ENCODE data around the gene CYBC1.
A peak's percentile ranks its signal among the peaks of the same experiment; 100 is the strongest.

CYBC1 gene

DNA sequence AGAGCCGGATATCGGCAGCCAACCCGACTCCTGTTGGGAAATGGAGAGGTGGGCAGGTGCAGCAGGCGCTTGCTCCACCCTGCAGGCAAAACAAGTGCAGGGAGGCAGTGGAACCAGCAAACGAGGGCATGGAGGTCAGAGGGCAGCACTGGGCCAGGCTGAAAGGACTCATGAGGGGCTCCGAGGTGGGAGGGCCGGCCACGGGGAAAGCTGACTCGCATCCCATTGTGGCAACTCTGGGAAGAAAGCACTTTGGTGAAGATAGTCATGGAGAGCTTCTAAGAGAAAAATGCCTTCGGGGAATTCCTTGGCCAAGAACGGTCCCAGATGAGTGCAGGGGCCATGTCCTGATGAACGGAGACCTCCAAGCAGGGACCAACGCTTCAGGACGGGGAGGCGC lies 4.4 kb downstream of the CYBC1 start:
- no peak for DNase-seq

DNA sequence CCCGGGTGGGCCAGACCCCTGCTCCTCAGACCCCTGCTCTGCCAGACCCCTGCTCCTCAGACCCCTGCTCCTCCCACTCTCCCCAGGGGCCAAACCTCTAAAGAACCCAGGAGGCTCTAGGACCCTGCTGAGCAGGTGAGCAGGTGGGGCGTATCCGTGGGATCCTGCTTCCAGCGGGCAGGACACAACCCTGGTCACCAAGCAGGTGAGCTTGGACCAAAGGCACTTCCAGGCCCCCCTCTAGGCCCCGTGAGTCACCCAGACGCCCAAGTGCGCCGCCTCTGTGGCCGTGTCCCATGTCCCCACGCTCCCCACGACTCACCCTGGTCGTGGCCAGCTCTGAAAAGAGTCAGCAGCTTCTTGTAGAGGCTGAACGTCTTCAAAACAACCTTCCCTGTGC lies 5.0 kb downstream of the CYBC1 start:
- DNase-seq = no peak

DNA sequence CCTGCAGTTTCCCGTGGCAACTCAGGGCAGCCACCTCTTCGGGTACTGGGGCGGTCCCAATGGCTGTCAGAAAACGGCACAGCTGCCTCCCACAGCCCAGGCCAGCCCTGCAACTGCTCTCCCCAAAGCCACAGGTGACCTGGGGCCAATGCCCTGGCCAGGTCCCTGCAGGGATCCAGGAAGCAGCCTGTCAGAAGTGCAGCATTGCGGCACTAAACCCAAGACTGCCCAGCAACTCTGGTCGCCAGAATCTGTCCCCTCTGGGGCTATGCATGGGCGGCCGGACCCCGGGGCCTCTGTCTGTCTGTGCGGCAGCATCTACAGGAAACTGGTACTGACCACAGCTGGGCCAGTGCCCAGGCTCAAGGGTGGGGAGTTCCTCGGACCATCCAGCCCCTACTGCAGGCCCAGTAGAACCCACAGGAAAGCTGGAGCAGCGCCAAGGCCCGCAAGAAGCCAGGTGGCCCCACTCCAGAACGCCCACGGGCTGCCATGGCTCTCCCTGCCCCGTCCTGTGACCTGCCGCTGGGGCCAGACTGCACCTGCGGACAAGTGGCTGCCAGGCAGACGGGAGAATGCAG lies 5.5 kb downstream of the CYBC1 start:
- DNase-seq = no peak

DNA sequence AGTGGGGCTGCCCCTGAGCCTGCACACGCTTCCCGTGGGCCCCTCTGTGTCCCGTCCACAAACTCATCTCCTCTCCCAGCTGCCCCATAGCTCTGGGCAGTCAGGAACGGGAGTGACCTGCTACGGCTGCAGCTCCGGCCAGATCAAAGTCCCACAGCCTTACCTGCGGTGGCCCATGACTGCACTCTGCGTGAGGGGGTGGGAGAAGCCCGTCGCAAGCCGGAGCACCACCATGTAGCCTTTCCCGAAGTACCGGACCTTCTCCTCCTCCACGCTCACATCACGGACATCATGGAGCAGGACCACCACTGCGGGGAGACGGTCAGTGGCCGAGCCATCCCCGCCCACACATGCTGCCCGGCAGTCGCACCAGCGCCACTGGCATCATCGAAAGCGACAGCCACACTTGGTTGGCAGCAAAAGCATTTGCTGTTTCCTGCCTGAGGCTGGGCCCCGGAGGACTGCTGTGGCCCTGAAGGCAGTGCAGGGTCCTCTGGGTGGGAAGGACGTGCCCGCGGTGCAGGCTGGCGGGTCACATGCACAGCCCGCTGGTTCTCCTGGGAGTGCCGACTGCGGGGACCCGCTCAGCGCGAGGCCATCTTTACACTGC lies 6.2 kb downstream of the CYBC1 start:
- DNase-seq = no peak

DNA sequence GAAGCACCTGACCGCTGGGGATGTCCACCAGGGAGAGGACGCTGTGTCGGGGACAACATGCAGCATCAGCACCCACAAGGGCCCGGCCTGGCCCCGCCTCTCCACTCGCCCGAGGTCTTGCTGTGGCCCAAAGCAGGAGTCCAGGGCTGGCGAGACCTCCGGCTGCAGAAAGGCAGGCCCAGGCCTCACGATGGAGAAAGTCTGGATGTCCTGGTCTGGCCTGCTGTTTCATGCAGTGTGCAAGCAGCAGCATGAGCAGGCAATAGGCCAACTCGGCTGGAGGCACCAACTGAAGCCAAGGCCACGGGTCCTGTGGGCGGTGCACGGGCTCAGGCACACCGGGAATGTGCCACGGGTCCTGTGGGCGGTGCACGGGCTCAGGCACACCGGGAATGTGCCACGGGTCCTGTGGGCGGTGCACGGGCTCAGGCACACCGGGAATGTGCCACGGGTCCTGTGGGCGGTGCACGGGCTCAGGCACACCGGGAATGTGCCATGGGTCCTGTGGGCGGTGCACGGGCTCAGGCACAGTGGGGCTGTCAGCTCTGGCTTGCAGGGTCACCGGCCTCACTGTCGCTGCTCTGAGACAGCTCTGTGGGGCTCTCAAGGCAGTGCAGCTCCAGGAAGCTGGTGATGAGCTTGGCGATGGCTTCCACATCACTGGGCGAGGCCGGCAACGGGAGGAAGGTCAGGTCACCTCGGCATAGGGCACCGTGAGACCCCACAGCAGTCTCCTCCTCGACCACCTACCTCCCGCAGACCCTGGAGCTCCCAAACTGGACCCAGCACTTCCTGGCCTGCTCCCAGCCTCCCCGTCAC lies 6.9 kb downstream of the CYBC1 start:
- DNase-seq = no peak

DNA sequence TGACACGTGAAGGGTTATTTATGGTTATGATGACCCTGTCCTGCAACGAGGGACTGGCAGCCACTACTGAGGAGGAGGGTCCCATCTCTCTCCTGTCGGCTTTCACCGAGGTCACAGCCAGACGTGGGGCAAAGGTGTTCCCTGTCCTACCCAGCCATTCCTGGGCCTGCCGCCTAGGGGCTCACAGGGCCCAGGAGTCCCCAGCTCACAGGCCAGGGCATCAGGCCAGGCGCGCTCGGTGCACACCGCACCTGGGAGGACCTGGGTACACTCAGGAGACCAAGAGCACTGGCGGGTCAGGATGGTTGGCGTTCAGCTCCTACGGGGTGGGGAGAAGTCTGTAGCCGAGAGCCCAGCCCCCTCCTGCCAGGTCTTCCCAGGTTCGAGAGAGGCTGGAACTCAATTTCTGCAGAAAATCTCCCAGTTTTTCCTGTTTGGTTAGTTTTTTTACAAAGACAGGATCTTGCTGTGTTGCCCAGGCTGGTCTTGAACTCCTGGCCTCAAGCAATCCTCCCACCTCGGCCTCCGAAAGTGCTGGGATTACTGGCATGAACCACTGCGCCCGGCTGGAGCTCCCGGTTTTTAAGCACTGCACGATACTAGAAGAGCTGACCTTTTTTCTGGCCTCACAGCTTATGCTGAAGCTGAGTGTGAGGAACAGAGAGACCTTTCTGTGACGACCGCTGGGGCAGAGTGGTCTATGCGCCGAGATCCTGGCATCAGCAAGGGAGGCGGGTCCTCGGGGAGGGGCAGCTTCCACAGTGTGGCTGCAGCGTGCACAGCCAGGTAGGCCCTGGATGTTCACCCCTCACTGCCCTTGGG lies 7.7 kb downstream of the CYBC1 start:
- DNase-seq = no peak

DNA sequence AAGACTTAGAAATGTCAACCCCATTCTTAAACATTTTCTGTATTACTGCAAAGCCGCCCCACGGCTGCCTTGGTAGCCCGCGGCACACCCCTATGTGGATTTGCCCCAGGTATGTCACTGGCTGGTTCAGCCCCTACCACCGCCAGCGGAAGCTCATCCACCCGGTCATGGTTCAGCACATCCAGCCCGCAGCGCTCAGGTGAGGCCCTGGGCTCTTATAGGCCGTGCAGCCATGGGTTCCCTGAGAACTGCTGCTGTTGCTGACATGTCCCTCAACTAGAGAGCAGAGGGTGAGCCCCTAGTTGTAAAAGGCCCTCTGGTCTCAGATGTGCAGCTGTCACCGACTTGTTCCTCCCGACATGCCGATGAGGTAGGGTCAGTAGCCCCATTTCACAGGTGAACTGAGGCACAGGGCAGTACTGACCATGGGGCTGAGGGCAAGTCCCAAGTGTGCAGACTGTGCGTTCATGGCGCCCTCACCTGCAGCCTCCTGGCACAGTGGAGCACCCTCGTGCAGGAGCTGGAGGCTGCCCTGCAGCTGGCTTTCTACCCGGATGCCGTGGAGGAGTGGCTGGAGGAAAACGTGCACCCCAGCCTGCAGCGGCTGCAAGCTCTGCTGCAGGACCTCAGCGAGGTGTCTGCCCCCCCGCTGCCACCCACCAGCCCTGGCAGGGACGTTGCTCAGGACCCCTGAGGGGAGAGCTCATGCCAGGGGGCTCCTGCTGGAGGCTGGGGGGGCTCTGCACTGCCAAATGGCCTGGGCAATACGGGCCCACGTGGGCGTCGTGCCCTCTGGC lies 8.7 kb downstream of the CYBC1 start:
- no peak for DNase-seq

DNA sequence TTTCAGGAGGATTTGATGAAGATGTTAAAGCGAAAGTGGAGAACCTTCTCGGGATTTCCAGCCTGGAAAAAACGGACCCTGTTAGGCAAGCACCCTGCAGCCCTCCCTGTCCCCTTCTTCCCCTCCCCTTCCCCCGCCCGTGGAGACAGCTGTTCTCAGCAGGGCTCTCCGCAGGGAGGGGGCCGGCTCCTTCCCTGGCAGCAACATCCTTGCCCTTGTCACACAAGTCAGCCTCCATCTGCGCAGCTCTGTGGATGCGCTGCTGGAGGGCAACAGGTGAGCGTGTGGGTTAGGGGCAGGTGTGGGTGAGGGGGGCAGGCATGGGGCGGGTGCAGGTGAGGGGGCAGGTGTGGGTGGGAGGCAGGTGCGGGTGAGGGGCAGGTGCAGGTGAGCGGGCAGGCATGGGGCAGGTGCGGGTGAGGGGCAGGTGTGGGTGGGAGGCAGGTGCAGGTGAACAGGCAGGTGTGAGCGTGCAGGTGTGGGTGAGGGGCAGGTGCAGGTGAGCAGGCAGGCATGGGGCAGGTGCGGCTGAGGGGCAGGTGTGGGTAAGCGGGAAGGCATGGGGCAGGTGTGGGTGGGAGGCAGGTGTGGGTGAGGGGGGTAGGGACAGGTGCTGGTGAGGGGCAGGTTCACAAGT lies 9.4 kb downstream of the CYBC1 start:
- DNase-seq = no peak

DNA sequence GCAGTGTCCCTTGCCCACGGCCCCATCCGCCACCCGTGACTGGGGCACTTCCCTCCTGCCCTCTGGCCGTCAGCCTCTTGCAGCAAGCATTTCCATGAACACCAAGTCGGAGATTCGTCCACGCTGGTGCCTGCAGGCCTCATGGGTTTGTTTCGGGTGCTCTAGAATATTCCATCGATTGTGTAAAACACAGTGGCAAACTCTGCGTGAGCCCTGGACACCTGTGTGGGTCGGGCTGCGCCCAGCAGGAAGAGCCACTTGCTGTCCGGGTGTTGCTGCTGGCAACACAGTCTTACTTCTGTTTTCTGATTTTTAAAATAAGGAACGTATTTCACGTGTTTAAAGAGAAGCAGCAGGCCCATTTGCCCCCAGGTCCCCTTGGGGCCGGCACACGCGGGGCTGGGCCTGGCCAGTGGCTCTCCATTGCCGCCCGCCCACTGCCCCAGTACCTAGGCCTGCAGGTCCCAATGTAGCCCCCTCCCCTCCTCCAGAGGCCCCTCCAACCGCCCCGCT lies 10.0 kb downstream of the CYBC1 start:
- DNase-seq = no peak

DNA sequence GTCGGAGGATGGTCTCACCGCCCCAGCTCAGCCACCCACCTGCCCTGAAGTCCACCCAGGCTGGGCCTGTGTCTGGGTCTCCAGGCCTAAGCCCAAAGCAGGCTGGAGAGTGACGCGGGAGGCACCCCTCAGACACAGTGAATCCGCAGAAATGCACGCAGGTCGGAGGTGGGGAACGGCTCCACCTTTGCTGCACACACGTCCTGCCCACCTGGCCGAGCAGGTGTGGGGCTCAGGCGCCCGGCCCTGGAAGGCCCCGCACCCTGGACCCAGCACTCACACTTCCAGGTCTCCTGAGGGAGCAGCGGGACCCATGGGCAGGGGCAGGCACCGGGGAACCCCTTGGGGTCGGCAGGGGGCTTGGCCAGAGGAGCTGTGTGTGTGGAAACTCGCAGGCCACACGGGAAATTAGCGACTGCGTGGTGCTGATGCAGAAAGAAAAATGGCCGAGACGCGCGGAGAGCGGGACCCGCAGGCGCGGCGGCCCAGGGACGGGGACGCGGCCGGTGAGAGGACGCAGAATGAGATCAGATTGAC lies 10.7 kb downstream of the CYBC1 start:
- DNase-seq = no peak

DNA sequence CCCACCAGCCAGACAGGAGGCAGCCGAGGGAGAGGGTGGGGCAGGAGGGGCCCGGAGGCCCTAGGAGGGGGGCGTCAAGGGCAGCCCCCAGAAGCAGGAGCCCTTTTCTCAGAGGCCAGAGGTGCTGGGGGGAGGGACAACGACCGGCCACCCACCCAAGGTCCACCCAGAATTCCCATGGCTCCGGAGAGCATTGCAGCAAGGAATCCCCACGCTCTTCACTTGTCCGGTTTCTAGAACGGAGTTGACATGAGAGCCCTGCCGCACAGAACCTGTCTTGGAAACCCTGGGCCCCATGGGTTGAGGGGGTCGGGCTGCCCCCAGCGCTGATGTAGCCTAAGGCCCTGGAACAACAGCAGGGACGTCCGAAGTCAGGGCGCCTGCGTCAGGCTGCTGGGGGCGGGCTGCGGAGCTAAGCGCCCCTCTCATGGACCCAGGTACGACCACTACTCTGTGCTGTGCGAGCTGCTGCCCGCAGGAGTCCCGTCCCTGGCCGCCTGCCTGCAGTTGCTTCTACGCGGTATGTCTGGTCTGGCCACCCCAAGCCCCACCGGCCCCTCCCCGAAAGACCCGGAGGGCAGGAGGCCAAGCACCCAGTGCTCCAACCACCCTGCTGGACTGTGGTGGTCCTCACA lies 11.2 kb downstream of the CYBC1 start:
- no peak for DNase-seq

DNA sequence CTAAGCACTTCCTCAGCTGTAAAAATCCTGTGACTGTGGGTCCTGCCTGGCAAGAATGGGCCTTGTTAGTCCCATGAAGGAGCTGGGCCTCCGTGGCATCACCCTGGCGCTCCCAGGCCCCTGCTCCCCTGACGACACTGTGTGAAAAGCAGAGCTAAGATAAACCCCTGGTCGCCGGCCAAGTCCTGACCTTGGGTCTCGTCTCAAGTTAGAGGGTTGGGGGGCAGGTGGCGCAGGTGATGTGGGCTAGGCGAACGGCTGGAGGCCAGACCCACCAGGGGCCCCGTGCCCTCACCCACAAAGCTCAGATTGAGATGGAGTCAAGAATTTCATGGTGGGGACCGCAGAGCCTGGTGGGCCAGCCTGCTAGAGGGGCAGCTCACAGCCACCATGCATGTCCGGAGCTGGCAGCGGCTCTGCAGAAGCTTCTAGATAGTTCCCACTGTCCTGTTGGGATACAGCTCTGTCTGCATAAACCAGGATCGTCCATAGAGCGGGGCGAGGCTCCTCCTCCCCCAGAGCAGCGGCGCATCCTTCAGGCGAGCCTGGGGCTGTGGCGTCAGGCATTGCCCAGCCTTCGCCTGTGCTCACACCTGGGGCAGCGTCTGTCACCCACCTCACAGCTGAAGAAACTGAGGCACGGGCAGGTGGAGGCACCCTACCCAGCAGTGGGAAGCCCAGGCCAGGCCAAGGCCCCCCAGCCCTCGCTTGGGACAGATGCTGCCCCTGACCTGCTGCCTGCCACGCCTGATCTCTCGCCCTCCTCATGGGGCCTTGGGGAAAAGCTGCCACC lies 12.0 kb downstream of the CYBC1 start:
- no peak for DNase-seq

DNA sequence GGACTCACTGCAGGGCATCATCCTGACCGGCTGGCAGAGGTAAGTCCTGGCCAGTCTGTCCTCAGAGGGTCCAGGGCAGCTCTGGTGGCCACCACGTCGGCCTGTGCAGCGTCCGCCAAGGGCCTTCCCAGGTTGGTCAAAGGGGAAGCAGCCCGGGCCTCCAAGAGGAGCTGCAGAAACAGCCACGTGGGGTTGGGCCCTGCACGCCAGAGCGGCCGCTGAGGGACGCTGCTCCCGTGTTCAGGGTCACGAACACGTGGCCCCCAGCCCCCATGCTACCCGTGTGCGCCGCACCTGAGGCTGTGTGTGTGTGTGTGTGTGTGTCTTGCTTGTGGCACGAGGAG lies 13.3 kb downstream of the CYBC1 start:
- no peak for DNase-seq

DNA sequence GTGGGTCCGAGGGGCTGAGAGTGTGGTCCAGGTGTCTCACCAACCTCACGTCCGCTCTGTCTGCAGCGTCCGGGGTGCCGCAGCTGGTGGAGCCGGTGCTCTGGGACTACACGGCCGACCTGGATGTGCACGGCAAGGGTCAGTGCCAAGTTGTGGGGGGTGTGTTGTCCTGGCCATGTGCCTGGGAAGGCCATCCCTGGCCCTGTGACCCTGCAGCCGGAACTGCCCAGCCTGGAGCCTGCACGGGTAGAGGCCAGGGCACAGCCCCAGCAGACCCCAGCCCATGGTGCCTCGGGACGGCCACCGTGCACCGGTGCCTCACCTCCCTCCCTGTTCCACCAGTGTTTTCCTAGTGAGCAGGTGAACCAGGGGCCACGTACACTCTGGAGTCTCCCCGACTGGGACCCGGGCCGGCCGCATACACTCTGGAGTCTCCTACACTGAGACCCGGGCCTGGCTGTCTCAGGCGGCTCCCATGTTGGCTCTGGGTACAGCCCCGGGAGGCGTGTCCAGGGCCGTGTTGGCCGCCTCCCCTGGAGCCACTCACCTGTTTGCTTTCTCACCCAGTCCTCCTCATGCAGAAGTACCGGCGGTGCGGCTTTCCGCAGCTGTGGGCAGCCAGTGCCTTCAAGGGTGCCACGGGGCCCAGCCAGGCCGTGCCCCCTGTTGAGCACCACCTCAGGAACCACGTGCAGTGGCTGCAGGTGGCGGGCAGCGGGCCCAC lies 13.8 kb downstream of the CYBC1 start:
- no peak for DNase-seq

DNA sequence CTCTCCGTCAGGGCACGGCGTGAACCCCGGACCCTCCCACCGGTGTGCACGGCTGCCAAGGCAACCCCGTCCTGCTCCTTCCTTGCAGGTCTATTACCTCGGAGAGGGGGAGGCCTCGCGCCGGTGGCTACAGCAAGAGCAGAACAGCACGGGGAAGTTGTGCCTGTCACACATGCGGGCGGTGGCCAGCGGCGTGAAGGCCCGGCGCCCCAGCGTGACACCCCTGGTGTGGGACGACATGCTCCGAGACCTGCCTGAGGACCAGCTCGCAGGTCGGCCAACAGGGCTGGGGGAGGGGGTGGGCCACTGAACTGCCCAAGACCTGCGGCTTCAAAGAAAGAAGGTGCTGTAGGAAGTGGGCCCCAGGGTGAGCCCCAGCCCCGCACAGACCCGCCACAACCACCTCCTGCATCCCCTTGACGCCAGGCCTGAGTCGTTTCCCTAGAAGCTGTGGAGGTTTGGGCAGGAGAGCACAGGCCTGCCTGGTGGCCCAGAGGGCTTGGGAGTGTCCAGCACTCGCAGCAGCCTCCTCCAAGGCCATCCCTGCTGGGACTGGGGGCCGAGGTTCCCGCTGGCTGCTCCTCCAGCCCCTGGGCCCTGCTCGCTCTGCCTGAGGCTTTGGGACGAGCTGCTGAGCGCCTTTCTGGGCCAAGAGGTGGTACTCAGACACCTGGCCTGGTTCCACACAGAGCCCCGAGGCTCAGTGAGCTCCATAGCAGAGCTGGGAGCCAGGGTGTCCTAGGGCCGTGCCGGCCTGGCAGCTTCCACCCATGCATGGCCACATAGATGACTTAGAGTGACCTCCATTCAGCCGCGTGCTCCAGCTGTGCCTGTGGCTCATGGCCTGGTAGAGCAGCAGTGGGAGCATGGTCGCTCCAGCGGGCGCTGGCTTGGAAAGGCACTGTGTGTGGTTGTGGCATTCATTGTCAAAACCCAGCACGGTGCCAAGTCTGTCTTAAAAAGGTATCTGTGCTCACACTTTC lies 14.7 kb downstream of the CYBC1 start:
- no peak for DNase-seq

DNA sequence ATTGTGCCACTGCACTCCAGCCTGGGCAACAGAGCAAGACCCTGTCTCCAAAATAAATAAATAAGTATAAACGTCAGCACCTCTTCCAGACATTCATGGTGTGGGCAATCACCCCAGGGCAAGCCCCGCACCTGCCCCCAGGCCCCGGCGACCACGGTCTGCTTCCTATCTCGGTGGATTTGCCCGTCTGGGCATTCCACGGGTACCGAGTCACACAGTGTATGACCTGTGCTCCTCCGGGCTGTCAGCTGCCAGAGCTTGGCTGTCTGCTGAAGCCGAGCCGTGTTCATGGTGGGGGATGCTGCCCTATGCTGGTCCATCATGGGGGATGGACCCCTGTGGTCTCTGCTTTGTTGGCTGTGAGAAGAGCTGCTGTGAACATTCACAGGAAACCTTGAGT lies 15.4 kb downstream of the CYBC1 start:
- DNase-seq = no peak

DNA sequence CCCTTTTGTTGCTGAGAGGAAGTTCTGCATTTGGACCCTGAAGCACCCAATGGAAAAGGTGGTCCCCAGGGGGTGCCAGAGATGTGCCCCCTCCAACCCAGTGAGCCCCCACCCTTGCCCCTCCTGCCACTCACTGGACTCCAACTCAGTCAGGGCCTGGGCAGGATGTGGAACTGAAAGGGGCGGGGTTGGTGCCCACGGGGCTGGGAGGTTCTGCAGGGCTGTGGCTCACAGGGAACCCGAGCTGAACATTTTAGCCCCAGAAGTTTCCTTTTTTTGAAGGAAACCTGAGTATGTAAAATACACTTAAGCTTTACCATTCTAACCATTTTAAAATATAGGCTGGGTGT lies 16.4 kb downstream of the CYBC1 start:
- DNase-seq = peak; percentile 16

DNA sequence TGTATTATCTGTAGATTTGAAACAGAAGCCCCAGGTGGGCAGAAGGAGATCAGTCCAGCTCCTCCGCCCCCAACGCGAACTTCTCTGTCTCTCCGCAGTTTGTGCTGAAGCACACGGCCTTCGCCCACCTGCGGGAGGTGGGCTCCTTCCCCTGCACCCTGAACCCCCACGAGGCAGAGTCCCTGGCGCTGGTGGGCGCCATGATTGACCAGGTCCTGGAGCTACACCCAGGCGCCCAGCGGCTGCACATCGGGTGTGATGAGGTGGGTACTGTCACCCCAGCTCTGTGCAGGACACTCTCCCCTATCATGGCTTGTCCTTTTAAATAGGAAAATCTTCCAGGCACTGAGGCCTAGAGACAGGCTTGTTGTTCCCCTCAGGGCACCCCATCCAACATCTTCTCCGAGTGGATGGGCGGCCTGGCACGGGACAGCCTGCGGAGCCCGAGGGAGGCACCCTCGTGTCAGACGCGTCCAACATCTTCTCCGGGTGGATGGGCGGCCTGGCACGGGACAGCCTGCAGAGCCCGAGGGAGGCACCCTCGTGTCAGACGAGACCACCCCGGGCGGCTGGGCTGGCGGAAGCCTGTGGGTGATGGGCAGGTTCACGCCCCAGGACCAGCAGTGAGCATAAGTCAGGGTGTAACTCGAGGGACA lies 16.9 kb downstream of the CYBC1 start:
- DNase-seq = no peak

Data from stimulated activated naive CD4-positive, alpha-beta T cell treated with Interleukin-2 at 50 U/mL for 16 hours (primary cell).